Mesothelial cell of epicardium (in vitro differentiated cells): Measurements from ENCODE around the gene SBK1. TPM values are rescaled to one million over a fixed set of nuclear protein-coding genes. Genes with fewer than 3 reads are reported as not detected.
A peak's percentile ranks its signal among the peaks of the same experiment; 100 is the strongest.
"Not testable (repeated sequence)": the region's sequence is repeated elsewhere in the genome, so short reads cannot be mapped to it uniquely, and the experiment has no call there.

Source experiments
- DNase-seq, 2 experiments: peaks; one replicate each; pipeline ENCODE4 v3.0.0; 2021; ENCODE audit warnings: low spot score in 2 of 2; ENCODE audit not compliant: unreplicated experiment in 2 of 2
- H3K27ac Mint-ChIP-seq: 2 replicates; pipeline ENCODE4 v1.8.0; 2021; ENCODE audit warnings: mixed read lengths
- H3K27me3 Mint-ChIP-seq: 2 replicates; pipeline ENCODE4 v1.8.0; 2021; ENCODE audit warnings: low read depth, mixed read lengths
- H3K36me3 Mint-ChIP-seq: 2 replicates; pipeline ENCODE4 v1.8.0; 2021; ENCODE audit warnings: mixed read lengths
- H3K4me1 Mint-ChIP-seq: 2 replicates; pipeline ENCODE4 v1.8.0; 2021; ENCODE audit warnings: mixed read lengths
- H3K4me3 Mint-ChIP-seq: 2 replicates; pipeline ENCODE4 v1.8.0; 2021; ENCODE audit warnings: mild to moderate bottlenecking, moderate library complexity, mixed read lengths
- H3K9me3 Mint-ChIP-seq: 2 replicates; pipeline ENCODE4 v1.8.0; 2021; ENCODE audit warnings: mixed read lengths
- total RNA-seq: library from RNA; stranded (reverse); gene quantifications from 3 replicates; pipeline ENCODE4 v1.2.1, GENCODE V29; 2021
- TF ChIP-seq, protein P1 (sequence below): fragments of 200-600 bp; sonication (generic); IDR thresholded peaks from one replicate; pipeline ENCODE4 v1.5.0; 2021; ENCODE audit warnings: antibody characterized with exemption; ENCODE audit not compliant: unreplicated experiment

SBK1 gene
- total RNA-seq, 1 donor from 2014 or later: 51.4 TPM

DNA sequence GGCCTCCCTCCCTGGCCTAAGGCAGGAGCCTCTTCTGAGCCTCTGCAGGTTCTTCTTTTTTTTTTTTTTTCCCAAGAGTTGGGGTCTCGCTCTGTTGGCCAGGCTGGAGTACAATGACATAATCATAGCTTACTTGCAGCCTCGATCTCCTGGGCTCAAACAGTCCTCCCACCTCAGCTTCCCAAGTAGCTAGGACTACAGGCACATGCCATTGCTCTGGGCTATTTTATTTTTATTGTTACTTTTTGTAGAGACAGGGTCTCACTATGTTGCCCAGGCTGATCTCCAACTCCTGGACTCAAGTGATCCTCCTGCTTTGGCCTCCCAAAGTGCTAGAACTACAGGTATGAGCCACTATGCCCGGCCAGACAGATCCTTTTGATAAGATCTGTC lies 32.6 kb downstream of the SBK1 start:
- no peak overlapping the region for H3K4me3 Mint-ChIP-seq
- H3K4me1 Mint-ChIP-seq: no peaks in the 10 kb centered on the region
- no peaks in the 10 kb centered on the region for H3K9me3 Mint-ChIP-seq
- no peak overlapping the region for H3K27ac Mint-ChIP-seq
- no peak for DNase-seq
- no peaks in the 10 kb centered on the region for H3K36me3 Mint-ChIP-seq
- TF ChIP-seq, protein P1, sequence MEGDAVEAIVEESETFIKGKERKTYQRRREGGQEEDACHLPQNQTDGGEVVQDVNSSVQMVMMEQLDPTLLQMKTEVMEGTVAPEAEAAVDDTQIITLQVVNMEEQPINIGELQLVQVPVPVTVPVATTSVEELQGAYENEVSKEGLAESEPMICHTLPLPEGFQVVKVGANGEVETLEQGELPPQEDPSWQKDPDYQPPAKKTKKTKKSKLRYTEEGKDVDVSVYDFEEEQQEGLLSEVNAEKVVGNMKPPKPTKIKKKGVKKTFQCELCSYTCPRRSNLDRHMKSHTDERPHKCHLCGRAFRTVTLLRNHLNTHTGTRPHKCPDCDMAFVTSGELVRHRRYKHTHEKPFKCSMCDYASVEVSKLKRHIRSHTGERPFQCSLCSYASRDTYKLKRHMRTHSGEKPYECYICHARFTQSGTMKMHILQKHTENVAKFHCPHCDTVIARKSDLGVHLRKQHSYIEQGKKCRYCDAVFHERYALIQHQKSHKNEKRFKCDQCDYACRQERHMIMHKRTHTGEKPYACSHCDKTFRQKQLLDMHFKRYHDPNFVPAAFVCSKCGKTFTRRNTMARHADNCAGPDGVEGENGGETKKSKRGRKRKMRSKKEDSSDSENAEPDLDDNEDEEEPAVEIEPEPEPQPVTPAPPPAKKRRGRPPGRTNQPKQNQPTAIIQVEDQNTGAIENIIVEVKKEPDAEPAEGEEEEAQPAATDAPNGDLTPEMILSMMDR: no peak
- H3K27me3 Mint-ChIP-seq: no peaks in the 10 kb centered on the region

DNA sequence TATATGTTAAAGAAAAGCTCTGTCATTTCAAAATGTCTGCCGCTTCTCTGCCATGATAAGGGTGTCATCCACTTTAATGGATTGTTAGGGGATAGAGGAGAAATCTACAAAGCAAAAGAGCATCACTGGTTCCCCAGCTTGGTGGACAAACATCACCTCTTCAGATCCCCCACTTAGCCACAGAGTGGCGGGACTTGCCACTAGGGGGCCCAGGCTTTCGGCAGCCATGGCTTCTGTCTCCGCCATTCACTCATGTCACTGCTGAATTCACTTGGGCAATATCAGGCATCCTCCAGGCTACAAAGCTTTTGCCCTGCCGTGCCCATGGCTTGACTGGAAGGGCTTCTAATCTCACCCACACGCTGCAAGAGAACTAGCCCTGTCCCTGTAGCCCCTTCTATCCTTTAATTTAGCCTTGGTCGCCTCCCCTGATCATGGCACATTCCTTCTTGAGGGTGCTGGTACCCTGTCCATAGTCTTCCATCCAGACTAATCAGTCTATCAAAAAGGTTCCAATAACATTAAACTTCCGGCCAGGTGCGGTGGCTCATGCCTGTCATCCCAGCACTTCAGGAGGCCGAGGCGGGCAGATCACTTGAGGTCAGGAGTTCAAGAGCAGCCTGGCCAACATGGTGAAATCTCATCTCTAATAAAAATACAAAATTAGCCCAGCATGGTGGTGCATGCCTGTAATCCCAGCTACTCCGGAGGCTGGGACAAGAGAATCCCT lies 34.7 kb downstream of the SBK1 start:
- H3K4me1 Mint-ChIP-seq: no peaks in the 10 kb centered on the region
- no peak overlapping the region for H3K27ac Mint-ChIP-seq
- TF ChIP-seq, protein P1: peak; percentile 70
- H3K9me3 Mint-ChIP-seq: no peaks in the 10 kb centered on the region
- H3K36me3 Mint-ChIP-seq: no peaks in the 10 kb centered on the region
- no peak overlapping the region for H3K4me3 Mint-ChIP-seq
- DNase-seq: peak in 1 of 2 experiments; percentile 67
- no peaks in the 10 kb centered on the region for H3K27me3 Mint-ChIP-seq

DNA sequence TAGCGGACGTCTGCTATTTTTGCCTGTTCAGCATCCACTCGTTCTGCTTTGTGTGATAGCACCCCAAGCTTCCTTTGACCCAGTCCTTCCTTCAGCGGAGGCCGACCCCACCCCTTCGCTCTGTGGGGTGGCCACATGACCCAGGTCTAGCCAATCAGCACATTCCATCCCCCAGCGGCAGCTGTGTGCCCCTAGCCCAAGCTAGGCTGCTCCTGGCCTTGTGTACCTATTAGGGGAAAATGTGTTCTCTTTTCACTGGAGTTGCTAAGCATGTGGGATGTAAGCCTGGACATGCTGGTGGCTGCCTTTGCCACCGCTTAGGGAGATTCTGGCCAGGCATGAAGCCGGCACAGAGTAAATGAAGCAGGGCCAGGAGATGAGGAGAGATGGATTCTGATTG lies 37.9 kb downstream of the SBK1 start:
- not testable (repeated sequence) for H3K27ac Mint-ChIP-seq, H3K4me3 Mint-ChIP-seq, H3K9me3 Mint-ChIP-seq, H3K36me3 Mint-ChIP-seq, H3K27me3 Mint-ChIP-seq, H3K4me1 Mint-ChIP-seq
- peak in 1 of 2 experiments; percentile 22 for DNase-seq

DNA sequence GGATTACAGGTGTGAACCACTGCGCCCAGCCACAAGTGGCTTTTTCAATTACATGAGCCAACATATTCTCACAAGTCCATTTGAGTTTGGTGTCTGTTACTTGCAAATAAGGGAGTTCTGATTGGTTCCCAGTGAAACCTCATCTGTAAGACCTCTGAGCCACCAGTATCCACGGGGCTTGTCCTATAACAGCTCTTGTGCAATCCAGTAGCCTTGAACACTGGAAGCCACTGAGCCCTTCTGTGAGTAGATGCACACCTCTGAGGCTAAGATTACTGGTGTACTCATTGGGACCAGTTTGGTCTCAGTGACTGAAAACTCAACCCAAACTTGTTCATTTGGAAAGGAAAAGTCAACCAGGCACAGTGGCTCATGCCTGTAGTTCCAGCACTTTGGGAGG lies 38.7 kb downstream of the SBK1 start:
- not testable (repeated sequence) for H3K36me3 Mint-ChIP-seq, H3K4me1 Mint-ChIP-seq

DNA sequence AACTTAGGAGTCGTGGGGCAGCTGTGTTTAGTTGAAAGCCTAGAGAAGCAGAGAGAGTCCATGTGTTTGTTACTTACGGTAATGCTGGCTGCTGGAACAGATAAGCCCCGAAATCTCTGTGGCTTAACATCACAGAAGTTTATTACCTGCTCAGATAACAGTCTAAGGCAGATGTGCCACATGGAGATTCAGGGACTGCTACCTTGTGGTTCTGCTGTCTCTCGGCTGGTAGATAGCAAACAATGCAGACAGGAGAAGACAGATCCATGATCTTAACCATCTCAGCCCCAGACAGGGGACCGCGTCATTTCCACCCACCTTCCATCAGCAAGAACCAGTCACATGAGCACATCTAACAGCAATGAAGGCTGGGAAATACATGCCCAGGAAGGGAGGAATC lies 40.3 kb downstream of the SBK1 start:
- DNase-seq: peak in 1 of 2 experiments; percentile 5
- H3K36me3 Mint-ChIP-seq, H3K4me1 Mint-ChIP-seq, H3K27me3 Mint-ChIP-seq, H3K27ac Mint-ChIP-seq, H3K9me3 Mint-ChIP-seq, H3K4me3 Mint-ChIP-seq: not testable (repeated sequence)

More for the DNA sequence above, 38.7 kb downstream of the SBK1 start:
- not testable (repeated sequence) for H3K27ac Mint-ChIP-seq, H3K27me3 Mint-ChIP-seq, H3K9me3 Mint-ChIP-seq, H3K4me3 Mint-ChIP-seq
- DNase-seq: peak in 1 of 2 experiments; percentile 7

DNA sequence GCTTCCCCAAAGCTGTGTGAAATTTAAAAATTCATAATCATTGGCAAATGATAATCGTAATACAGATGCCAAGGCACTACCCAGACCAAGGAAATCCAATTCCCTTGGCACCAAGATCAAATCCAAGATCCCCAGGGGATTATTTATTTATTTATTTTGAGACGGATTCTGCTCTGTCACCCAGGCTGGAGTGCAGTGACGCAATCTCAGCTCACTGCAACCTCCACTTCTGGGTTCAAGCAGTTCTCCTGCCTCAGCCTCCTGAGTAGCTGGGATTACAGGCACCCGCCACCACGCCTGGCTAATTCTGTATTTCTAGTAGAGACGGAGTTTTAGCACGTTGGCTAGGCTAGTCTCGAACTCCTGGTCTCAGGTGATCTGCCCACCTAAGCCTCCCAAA lies 43.4 kb downstream of the SBK1 start:
- H3K27me3 Mint-ChIP-seq, H3K4me3 Mint-ChIP-seq, H3K27ac Mint-ChIP-seq, H3K9me3 Mint-ChIP-seq, DNase-seq, H3K36me3 Mint-ChIP-seq, H3K4me1 Mint-ChIP-seq: not testable (repeated sequence)

DNA sequence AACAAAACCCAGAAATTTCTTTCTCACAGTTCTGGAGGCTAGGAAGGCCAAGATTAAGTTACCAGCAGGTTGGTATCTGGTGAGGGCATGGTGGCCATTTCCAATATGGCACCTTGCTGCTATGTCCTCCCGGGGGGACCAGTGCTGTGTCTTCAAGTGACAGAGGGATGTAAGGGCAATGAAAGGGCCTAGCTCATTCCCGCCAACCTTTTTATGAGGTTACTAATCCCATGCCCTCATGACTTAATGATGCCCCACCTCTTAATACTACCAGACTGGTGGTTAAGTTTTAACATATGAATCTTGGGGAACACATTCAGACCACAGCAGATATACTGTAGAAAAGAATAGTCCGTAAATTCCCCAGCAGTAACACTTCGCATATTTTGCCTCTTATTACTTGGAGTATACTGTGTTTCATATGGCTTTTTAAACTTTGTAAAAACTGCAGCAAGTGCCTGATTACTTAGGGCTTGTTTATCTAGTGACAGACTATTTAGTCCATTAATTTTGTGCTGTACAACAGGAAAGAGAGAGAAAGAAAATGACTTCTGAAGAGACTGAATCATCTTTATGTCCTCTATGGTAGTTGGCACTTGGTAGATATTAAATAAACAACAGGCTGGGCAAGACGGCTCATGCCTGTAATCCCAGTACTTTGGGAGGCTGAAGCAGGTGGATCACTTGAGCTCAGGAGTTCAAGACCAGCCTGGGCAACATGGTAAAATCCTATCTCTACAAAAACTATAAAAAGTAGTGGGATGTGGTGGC lies 44.8 kb downstream of the SBK1 start:
- H3K4me1 Mint-ChIP-seq, H3K4me3 Mint-ChIP-seq, H3K27ac Mint-ChIP-seq, H3K36me3 Mint-ChIP-seq, DNase-seq, H3K9me3 Mint-ChIP-seq, H3K27me3 Mint-ChIP-seq: not testable (repeated sequence)

DNA sequence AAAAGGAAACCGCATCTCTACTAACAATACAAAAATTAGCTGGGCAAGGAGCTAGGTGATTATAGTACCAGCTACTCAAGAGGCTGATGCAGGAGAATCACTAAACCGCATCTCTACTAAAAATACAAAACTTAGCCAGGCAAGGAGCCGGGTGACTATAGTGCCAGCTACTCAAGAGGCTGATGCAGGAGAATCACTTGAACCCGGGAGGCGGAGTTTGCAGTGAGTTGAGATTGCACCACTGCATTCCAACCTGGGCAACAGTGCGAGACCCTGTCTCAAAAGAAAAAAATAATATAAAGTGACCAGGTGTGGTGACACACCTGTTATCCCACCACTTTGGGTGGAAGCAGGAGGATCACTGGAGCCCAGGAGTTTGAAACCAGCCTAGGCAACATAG lies 45.9 kb downstream of the SBK1 start:
- H3K4me1 Mint-ChIP-seq, H3K27me3 Mint-ChIP-seq, H3K9me3 Mint-ChIP-seq, DNase-seq, H3K4me3 Mint-ChIP-seq, H3K27ac Mint-ChIP-seq, H3K36me3 Mint-ChIP-seq: not testable (repeated sequence)

DNA sequence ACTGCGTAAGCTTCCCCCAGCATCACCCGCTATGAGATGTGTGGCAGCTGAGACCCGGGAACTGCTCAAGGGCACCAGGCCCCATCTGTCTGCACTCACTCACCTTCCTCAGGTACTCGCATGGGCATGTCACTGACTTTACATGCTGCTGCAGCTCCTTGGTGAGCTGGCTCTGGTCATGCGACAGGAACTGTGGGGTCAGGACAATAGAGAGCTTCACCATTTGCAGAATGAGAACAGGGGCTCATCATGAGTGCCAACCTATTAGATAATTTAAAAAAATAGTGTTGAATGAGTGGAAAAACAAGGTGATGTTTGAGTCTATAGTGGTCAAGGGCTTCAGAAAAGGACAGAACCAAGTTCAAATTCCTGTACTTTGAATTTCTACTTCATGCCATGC lies 70.3 kb downstream of the SBK1 start:
- not testable (repeated sequence) for H3K4me1 Mint-ChIP-seq, H3K36me3 Mint-ChIP-seq, H3K4me3 Mint-ChIP-seq, DNase-seq, H3K9me3 Mint-ChIP-seq, H3K27ac Mint-ChIP-seq, H3K27me3 Mint-ChIP-seq

DNA sequence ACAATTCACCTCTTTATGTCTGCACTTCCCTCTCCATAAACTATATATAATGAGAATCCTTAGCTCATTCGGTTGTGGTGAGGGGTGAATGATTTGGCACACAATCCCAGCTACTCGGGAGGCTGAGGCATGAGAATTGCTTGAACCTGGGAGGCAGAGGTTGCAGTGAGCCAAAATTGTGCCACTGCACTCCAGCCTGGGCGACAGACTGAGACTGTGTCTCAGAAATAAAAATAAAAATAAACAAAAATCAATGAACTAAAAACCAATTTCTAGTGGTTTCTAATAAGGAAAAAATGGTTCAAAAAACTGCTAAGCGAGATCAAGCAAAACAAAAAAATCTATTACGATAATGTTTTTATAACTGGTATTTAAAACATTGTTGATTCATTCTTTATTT lies 71.1 kb downstream of the SBK1 start, which contains the start of gene NPIPB6:
TSS of gene NPIPB6 (minus strand) at position 101 of the 400 bp plus-strand sequence. CDS start 686 bp downstream, outside the sequence.
- H3K4me1 Mint-ChIP-seq, H3K36me3 Mint-ChIP-seq, DNase-seq, H3K4me3 Mint-ChIP-seq, H3K27me3 Mint-ChIP-seq, H3K27ac Mint-ChIP-seq, H3K9me3 Mint-ChIP-seq: not testable (repeated sequence)

DNA sequence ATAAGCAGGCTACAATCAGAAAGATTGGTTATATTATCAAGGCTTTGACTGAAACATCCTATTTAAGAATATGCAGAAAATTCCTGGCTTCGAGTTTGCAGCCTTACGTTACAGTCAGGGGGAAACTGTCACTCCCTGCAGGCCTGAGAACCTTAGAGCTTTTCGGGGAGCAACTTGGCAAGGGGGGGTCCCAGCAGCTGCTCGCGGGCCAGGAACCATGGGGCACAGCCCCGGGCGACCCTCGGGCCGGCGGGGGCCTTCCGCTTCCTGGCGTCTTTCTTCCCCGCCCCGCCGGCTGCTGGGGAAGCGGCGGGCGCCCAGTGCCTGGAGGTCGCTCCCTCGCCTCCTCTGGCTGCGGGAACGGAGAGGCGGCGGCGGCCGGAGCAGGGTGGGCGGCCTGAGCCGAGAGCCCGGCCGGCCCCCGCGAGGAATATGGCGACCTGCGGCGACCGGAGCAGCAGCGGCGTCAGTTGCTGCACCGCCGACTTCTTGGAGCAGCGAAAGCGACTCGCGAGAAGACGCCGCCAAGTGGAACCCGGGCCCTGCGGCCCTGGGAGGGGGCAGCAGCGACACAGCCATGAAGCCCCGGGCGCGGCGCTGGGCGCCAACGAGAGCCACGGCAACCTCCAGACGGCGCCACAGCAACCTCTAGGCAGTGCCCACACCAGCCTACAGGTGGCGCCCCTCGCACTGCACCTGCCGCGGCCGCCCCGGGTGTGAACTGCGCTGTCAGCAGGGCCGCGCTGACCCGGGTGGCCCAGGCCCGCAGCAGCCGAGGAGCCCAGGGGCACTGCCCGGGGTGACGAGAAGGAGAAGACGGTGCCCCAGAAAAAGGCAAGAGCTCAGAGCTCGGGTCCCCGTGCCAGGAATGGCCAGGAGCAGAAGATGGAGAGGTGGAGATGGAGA lies 72.2 kb downstream of the SBK1 start:
- not testable (repeated sequence) for DNase-seq, H3K9me3 Mint-ChIP-seq, H3K36me3 Mint-ChIP-seq, H3K27ac Mint-ChIP-seq, H3K4me1 Mint-ChIP-seq, H3K4me3 Mint-ChIP-seq, H3K27me3 Mint-ChIP-seq
